Mucosa of descending colon (tissue), 3 donors: Measurements from ENCODE around the gene FUT8. TPM values are rescaled to one million over a fixed set of nuclear protein-coding genes. Genes with fewer than 3 reads are reported as not detected.

Experiments
- ATAC-seq: fragments of 200-7000 bp; cut with Tn5 transposase; one replicate; pipeline ENCODE4 v1.9.1; 2020; ENCODE audit warnings: mild to moderate bottlenecking, moderate library complexity
- DNase-seq, 3 donors: peaks; one replicate each; pipeline ENCODE4 v3.0.0-alpha.2; 2020
- H3K36me3 ChIP-seq: fragments of 200-600 bp; one replicate; pipeline ENCODE4 v1.8.0; 2021; ENCODE audit warnings: low read depth, mild to moderate bottlenecking
- H3K4me1 ChIP-seq: fragments of 200-600 bp; one replicate; pipeline ENCODE4 v1.8.0; 2021; ENCODE audit warnings: low read depth, mild to moderate bottlenecking
- H3K4me3 ChIP-seq: fragments of 200-600 bp; one replicate; pipeline ENCODE4 v1.8.0; 2021; ENCODE audit warnings: mild to moderate bottlenecking
- H3K9me3 ChIP-seq: fragments of 200-600 bp; one replicate; pipeline ENCODE4 v1.8.0; 2021; ENCODE audit warnings: mild to moderate bottlenecking
- intact Hi-C, 2 donors: fragments of 100-400 bp; cut with DNase I in 1 of 2; cut with micrococcal nuclease in 1 of 2; formaldehyde crosslinking; loops; one replicate each; pipeline versions ENCODE4 v1.11.0 to v1.11.1; 2022; cut with DNase I, micrococcal nuclease
- long read RNA-seq, 2 donors: library from polyadenylated mRNA; unstranded; transcript quantifications; one replicate each; pipeline ENCODE4 v2.0.0, GENCODE V29; 2019 to 2021
- total RNA-seq, 3 donors: library from RNA; stranded (reverse); fragmentation: NEBNext Ultra II Directional in 2 of 3; extraction: Animal tissue kit (Norgen Biotek cat#: 25700) in 2 of 3; gene quantifications; one replicate each; pipeline versions ENCODE4 v1.2.1 to v1.2.4, GENCODE V29; 2021 to 2023
- TF ChIP-seq, protein P1 (sequence below): fragments of 200-600 bp; IDR thresholded peaks from one replicate; pipeline ENCODE4 v1.8.0; 2022; ENCODE audit warnings: antibody characterized with exemption, mild to moderate bottlenecking
- donor health status: DM: no; HTN: no; CAD: no; lungs with moderate emphysema.
- donor health status: DM: no; HTN: no; CAD: no.
- donor health status: DM: no; HTN: yes; CAD: no.

Gene FUT8
- total RNA-seq, result 10 to 100 TPM; 24.7 to 38.1 (median 32.2) TPM
- long read RNA-seq, donor 1, full-length matches to known transcripts, result 6 of 14 reads
- long read RNA-seq, donor 1, partial matches to known transcripts, result 2 of 14 reads
- long read RNA-seq, donor 1, other reads (novel, unspliced or antisense), result 6 of 14 reads
- long read RNA-seq, donor 2, partial matches to known transcripts, result 2 of 6 reads
- long read RNA-seq, donor 2, other reads (novel, unspliced or antisense), result 4 of 6 reads

- intact Hi-C loops, result loop anchor here (10.0 kb wide), 2 partner anchors 187 to 413 kb away; no protein-coding TSS in a partner anchor
- no peaks in the 10 kb centered on the region for H3K36me3 ChIP-seq
- TF ChIP-seq, protein P1, sequence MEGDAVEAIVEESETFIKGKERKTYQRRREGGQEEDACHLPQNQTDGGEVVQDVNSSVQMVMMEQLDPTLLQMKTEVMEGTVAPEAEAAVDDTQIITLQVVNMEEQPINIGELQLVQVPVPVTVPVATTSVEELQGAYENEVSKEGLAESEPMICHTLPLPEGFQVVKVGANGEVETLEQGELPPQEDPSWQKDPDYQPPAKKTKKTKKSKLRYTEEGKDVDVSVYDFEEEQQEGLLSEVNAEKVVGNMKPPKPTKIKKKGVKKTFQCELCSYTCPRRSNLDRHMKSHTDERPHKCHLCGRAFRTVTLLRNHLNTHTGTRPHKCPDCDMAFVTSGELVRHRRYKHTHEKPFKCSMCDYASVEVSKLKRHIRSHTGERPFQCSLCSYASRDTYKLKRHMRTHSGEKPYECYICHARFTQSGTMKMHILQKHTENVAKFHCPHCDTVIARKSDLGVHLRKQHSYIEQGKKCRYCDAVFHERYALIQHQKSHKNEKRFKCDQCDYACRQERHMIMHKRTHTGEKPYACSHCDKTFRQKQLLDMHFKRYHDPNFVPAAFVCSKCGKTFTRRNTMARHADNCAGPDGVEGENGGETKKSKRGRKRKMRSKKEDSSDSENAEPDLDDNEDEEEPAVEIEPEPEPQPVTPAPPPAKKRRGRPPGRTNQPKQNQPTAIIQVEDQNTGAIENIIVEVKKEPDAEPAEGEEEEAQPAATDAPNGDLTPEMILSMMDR, result peak; percentile 49
Measured at GRCh38 chr14:65412032-65412846, at the start of gene FUT8. TSS of gene FUT8 (plus strand) at chr14:65412730. CDS start at chr14:65561564, 148,834 bp downstream.

GRCh38 chr14:65366802-65367565 lies 45.5 kb upstream of the FUT8 start:
- DNase-seq (no peak), ATAC-seq (no peak)
- intact Hi-C loops, result no loop called here
- H3K4me3 ChIP-seq, result no peak overlapping the region
- H3K9me3 ChIP-seq, result no peaks in the 10 kb centered on the region
- H3K4me1 ChIP-seq, result no peaks in the 10 kb centered on the region
- H3K36me3 ChIP-seq, result no peaks in the 10 kb centered on the region
- TF ChIP-seq, protein P1, result no peak

More at GRCh38 chr14:65412032-65412846, at the start of gene FUT8:
- peak; percentile 90 for ATAC-seq
- DNase-seq, result peak; percentile 95 to 98 (median 96)
- Histone ChIP-seq H3K4me3 (peak within 1 kb of the TSS; percentile 45), H3K9me3 (no peaks in the 10 kb centered on the region), H3K4me1 (peaks cover 4% of the 10 kb centered on the region)

GRCh38 chr14:65369560-65369959 lies 43.0 kb upstream of the FUT8 start:
- H3K36me3 ChIP-seq, result no peaks in the 10 kb centered on the region
- ATAC-seq (no peak), DNase-seq (no peak)
- no peaks in the 10 kb centered on the region for H3K9me3 ChIP-seq
- H3K4me1 ChIP-seq, result no peaks in the 10 kb centered on the region
- TF ChIP-seq, protein P1, result no peak
- intact Hi-C loops, result no loop called here
- H3K4me3 ChIP-seq, result no peak overlapping the region

- TF ChIP-seq, protein P1, result no peak
- DNase-seq, result no peak
- intact Hi-C loops, result no loop called here
Measured at GRCh38 chr14:65370801-65371248, 41.7 kb upstream of the FUT8 start.

GRCh38 chr14:65371784-65372183 lies 40.7 kb upstream of the FUT8 start:
- no peak overlapping the region for H3K4me3 ChIP-seq
- no peaks in the 10 kb centered on the region for H3K9me3 ChIP-seq
- no peak for ATAC-seq
- TF ChIP-seq, protein P1, result no peak
- H3K36me3 ChIP-seq, result no peaks in the 10 kb centered on the region
- intact Hi-C loops, result no loop called here
- DNase-seq, result no peak
- no peaks in the 10 kb centered on the region for H3K4me1 ChIP-seq

More at GRCh38 chr14:65370801-65371248, 41.7 kb upstream of the FUT8 start:
- Histone ChIP-seq H3K9me3 (no peaks in the 10 kb centered on the region), H3K4me3 (no peak overlapping the region), H3K4me1 (no peaks in the 10 kb centered on the region), H3K36me3 (no peaks in the 10 kb centered on the region)
- no peak for ATAC-seq
